ENCODE data around the gene EPS8L3.
"Not testable (repeated sequence)": the region's sequence is repeated elsewhere in the genome, so short reads cannot be mapped to it uniquely, and the experiment has no call there.

EPS8L3 gene

DNA sequence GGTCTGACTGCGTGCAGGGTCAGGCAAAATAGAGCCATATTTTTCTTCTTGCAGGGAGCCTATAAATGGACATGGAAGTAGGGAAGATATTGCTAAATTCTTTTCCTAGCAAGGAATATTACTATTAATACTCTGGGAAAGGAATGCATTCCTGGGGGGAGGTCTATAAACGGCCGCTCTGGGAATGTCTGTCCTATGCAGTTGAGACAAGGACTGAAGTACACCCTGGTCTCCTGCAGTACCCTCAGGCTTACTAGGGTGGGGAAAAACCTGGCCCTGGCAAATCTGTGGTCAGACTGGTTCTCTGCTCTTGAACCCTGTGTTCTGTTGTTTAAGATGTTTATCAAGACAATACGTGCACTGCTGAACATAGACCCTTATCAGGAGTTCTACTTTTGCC lies 54.8 kb downstream of the EPS8L3 start:
- not testable (repeated sequence) for DNase-seq (ENCODE audit: low spot score)

DNA sequence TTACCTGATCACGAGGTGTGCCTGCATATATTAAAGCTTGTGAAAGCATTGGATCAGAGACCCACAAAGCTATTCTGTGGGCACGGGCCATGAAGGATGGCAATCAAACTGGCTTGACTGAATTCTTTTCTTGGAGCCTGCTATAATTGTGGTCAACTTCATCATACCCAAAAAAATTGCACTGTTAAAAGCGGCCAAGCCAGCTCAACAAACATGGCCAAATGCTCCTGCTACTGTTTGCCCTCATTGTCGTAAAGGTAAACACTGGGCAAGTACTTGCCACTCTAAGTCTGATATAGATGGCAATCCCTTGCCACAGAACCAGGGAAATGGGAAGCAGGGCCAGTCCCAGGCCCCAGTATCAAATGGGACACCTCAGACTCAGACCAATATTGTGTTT lies 58.3 kb downstream of the EPS8L3 start:
- DNase-seq (ENCODE audit: low spot score), result no peak

DNA sequence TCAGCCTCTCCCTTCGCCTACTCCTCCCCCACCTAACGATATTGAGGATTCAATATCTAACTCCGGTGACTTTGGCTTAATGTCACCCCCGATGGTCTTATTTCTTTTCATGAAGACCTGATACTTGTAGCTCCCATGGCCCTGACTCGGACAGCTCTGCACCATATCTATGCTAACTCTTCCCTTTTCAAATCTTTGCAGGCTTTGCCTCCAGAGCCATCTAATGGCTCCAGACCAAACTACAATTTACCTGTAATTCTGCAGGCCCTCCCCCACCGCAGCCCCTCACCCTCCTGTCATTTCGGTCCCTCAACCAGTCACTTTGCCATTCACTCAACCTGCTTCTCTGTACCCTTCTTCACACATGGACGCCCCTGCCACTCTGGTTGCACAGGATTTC lies 59.5 kb downstream of the EPS8L3 start:
- no peak for DNase-seq (ENCODE audit: low spot score)

DNA sequence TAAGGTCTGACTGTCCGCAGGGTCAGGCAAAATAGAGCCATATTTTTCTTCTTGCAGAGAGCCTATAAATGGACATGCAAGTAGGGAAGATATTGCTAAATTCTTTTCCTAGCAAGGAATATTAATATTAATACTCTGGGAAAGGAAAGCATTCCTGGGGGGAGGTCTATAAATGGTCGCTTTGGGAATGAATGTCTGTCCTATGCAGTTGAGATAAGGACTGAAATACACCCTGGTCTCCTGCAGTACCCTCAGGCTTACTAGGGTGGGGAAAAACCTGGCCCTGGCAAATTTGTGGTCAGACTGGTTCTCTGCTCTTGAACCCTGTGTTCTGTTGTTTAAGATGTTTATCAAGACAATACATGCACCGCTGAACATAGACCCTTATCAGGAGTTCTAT lies 60.8 kb downstream of the EPS8L3 start:
- not testable (repeated sequence) for DNase-seq (ENCODE audit: low spot score)
